ENCODE results near the gene GNG5. TPM values are rescaled to one million over a fixed set of nuclear protein-coding genes. Genes with fewer than 3 reads are reported as not detected.
"Not testable (repeated sequence)": the region's sequence is repeated elsewhere in the genome, so short reads cannot be mapped to it uniquely, and the experiment has no call there.

The GNG5 gene
- total RNA-seq, 1 experiment from 2014 or later, result 32.9 TPM

- DNase-seq (ENCODE audit: low read depth, low spot score), result no peak
- in situ Hi-C loops (cut with HindIII; ENCODE audit: low pct_unique_long_range_greater_than_20kb, low sequenced_read_pairs), result no loop called here
These were observed 8.6 kb downstream of the GNG5 start for GRCh38 chr1:84497631-84498275.

- no peak for DNase-seq (ENCODE audit: low read depth, low spot score)
- in situ Hi-C loops (cut with HindIII; ENCODE audit: low pct_unique_long_range_greater_than_20kb, low sequenced_read_pairs), result no loop called here
These were observed 9.9 kb downstream of the GNG5 start for GRCh38 chr1:84496498-84496897.

DNA sequence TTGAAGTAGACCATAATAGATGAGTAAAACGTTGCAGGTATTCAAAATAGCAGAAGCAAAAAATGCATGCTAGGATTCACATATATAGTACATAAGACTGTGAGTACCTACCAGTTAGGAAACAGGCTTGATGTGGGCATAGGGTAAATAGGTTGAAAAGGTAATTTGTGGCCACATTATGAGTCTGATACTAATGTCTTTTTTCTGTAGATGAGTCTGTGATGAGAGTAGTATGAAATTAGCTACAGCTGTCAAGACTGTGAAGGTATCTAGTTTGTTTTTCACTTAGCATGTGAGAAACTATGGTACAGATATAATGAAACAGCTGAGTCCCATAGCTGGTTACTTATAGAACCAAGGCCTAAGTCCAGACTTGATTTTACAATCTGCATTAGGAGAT, 12.6 kb downstream of the GNG5 start:
- DNase-seq (ENCODE audit: low read depth, low spot score), result no peak
- in situ Hi-C loops (cut with HindIII; ENCODE audit: low pct_unique_long_range_greater_than_20kb, low sequenced_read_pairs), result no loop called here

- no peak for DNase-seq (ENCODE audit: low read depth, low spot score)
- in situ Hi-C loops (cut with HindIII; ENCODE audit: low pct_unique_long_range_greater_than_20kb, low sequenced_read_pairs), result no loop called here
These were observed 13.7 kb downstream of the GNG5 start for GRCh38 chr1:84492726-84493125.

- no peak for DNase-seq (ENCODE audit: low read depth, low spot score)
- in situ Hi-C loops (cut with HindIII; ENCODE audit: low pct_unique_long_range_greater_than_20kb, low sequenced_read_pairs), result no loop called here
These were observed 16.6 kb downstream of the GNG5 start for GRCh38 chr1:84489766-84490165.

DNA sequence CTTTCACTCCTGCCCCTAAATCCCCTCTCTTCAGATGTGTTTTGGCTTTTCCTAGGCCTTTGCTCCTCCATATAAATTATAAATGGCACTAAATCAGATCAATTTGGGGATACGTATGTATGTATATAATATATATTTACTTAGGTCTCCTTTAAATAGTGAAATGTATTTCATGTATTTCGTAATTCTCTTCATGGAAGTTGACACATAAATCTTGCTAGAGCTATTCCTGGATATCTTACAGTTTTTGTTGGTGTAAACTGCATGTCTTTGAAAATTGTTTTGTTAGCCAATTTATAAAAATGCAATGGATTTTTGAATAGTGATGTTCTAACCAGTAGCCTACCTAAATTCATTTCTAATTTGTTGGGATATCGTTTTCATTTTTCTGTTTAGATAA, 18.3 kb downstream of the GNG5 start:
- DNase-seq (ENCODE audit: low read depth, low spot score), result no peak
- in situ Hi-C loops (cut with HindIII; ENCODE audit: low pct_unique_long_range_greater_than_20kb, low sequenced_read_pairs), result no loop called here

- in situ Hi-C loops (cut with HindIII; ENCODE audit: low pct_unique_long_range_greater_than_20kb, low sequenced_read_pairs), result no loop called here
- no peak for DNase-seq (ENCODE audit: low read depth, low spot score)
These were observed 25.1 kb downstream of the GNG5 start for GRCh38 chr1:84481317-84481716.

DNA sequence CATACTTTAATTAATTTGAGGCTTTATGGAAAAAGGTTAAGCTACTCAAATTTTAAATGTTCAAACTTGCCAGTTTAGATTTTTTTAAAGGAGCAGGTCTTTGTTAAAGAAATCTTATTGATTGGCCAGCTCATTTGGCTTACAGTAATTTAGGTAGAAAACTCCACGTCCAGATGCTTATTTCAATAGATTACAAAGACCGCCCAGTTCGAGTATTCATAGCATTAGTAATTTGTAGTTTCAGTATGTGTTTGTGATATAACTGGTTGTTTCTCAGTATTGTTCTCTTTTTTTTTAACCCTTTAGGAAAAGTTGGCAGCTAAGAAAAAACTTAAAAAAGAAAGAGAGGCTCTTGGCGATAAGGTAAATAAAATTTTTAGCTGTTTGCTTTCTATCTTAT, 25.7 kb downstream of the GNG5 start:
- in situ Hi-C loops (cut with HindIII; ENCODE audit: low pct_unique_long_range_greater_than_20kb, low sequenced_read_pairs), result no loop called here
- DNase-seq (ENCODE audit: low read depth, low spot score), result no peak

DNA sequence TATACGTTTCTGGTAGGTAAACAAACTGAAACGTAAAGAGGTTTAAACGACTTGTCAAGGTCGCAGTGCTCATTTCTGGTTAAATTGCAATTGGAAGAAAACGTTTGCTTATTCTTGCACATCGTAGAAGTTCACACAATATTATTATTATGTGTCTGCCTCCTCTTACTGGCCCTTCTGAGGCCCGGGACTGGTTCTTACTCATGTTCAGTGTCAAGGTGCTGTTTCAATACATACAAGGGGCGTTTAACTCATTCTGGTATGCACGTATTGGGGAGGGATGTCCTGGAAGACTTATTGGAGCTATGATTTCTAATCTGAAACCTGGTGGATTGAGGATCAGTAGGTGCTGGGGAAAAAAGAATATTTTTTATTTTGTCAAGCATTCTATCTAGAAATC, 26.4 kb downstream of the GNG5 start:
- peak; percentile 3 for DNase-seq (ENCODE audit: low read depth, low spot score)
- in situ Hi-C loops (cut with HindIII; ENCODE audit: low pct_unique_long_range_greater_than_20kb, low sequenced_read_pairs), result no loop called here

DNA sequence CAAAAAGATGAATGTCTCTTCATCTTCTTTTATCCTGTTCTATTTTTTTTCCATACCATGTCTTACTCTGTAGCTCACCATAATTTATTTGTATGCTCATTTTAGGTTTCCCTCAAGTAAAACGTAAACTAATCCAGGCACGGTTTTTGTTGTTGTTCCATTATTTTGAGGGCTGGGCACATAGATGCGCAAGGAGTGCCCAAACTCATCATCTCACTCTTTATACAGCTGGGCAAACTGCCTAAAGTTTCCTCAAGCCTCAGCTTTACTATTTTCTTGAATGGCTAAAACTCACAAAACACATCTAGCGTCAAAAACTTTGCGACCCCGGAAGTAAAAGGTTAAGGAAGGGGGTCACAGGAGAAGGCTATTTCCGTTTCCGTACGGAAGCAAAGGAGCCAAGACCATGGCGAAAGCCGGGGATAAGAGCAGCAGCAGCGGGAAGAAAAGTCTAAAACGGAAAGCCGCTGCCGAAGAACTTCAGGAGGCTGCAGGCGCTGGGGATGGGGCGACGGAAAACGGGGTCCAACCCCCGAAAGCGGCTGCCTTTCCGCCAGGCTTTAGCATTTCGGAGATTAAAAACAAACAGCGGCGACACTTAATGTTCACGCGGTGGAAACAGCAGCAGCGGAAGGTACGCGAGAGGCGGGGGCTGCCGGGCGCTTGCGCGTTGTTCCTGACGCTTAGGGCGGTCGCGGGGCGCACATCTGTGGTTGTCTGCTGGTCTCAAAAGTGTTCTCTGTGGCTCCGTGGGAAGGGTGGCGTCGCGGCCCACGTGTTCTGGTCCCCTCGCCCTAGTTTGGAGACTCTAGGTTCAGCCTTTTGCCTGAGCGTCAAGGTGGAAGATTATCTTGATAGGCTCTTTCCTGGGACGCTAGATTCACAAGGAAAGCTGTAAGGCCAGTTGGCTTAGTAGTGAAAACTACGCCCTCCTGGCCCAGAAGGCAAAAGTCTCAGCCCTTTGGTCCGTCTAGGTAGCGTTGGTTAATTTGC, 27.2 kb downstream of the GNG5 start, which contains the start of gene RPF1:
Gene RPF1 (plus strand): TSS at position 391 of the 993 bp plus-strand sequence. CDS start 16 bp downstream, at position 407.
- in situ Hi-C loops (cut with HindIII; ENCODE audit: low pct_unique_long_range_greater_than_20kb, low sequenced_read_pairs), result no loop called here
- DNase-seq (ENCODE audit: low read depth, low spot score), result peak; percentile 85

DNA sequence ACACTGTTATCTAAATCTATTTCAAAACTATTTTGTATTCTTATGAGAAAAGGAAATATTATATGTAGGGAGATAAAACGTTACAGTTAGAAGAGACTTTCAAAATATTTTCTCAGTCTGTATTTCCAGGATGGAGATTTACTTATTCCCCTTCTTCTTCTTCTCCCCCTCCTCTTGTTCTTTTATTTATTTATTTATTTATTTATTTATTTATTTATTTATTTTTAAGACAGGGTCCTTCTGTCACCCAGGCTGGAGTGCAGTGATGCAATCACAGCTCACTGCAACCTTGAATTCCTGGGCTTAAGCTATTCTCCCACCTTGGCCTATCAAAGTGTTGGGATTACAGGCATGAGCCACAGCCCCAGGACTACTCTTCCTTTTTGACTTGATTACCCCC, 30.2 kb downstream of the GNG5 start:
- DNase-seq (ENCODE audit: low read depth, low spot score), result no peak
- in situ Hi-C loops (cut with HindIII; ENCODE audit: low pct_unique_long_range_greater_than_20kb, low sequenced_read_pairs), result no loop called here

- DNase-seq (ENCODE audit: low read depth, low spot score), result no peak
These were observed 39.1 kb downstream of the GNG5 start for GRCh38 chr1:84467298-84467697.

GRCh38 chr1:84462118-84462517, 44.3 kb downstream of the GNG5 start:
- in situ Hi-C loops (cut with HindIII; ENCODE audit: low pct_unique_long_range_greater_than_20kb, low sequenced_read_pairs), result no loop called here
- DNase-seq (ENCODE audit: low read depth, low spot score), result no peak

More at GRCh38 chr1:84467298-84467697, 39.1 kb downstream of the GNG5 start:
- in situ Hi-C loops (cut with HindIII; ENCODE audit: low pct_unique_long_range_greater_than_20kb, low sequenced_read_pairs), result no loop called here

DNA sequence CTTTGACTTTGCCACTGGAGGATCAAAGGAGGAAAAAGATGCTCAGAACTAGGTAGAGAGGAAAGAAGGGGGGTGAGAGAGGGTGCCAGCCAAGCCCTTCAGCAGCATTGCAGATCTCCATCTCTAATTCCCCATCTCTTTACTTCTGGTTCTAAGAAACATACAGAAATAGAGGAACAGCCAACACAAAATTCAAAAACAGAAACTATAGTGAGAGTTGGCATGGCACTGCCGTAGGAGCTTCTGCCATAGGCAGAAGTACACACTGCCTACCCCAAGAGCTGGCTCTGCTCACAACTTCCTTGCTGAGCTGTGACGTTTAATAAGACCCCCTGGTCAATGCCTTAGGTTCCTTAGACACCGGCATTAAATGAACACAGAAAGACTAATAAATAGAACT, 53.9 kb downstream of the GNG5 start:
- DNase-seq (ENCODE audit: low read depth, low spot score), result no peak
- in situ Hi-C loops (cut with HindIII; ENCODE audit: low pct_unique_long_range_greater_than_20kb, low sequenced_read_pairs), result no loop called here

- in situ Hi-C loops (cut with HindIII; ENCODE audit: low pct_unique_long_range_greater_than_20kb, low sequenced_read_pairs), result no loop called here
These were observed 55.5 kb downstream of the GNG5 start for GRCh38 chr1:84450910-84451309.

DNA sequence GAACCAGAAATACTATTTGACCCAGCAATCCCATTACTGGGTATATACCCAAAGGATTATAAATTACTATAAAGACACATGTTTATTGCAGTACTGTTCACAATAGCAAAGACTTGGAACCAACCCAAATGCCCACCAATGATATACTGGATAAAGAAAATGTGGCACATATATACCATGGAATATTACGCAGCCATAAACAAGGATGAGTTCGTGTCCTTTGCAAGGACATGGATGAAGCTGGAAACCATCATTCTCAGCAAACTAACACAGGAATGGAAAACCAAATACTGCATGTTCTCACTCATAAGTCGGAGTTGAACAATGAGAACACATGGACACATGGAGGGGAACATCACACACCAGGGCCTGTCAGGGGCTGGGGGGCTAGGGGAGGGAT, 57.7 kb downstream of the GNG5 start:
- in situ Hi-C loops (cut with HindIII; ENCODE audit: low pct_unique_long_range_greater_than_20kb, low sequenced_read_pairs), result loop anchor here (25.0 kb wide), 1 partner anchor 164 kb away; no protein-coding TSS in a partner anchor
- DNase-seq (ENCODE audit: low read depth, low spot score), result not testable (repeated sequence)

More at GRCh38 chr1:84450910-84451309, 55.5 kb downstream of the GNG5 start:
- DNase-seq (ENCODE audit: low read depth, low spot score), result no peak

All from SK-MEL-5 (cell line).